ENCODE data around the gene COPS6.
A peak's percentile ranks its signal among the peaks of the same experiment; 100 is the strongest.

Gene COPS6

GRCh38 chr7:100080907-100081534, 7.7 kb upstream of the COPS6 start:
- no peak for DNase-seq (ENCODE audit: low read depth)

DNA sequence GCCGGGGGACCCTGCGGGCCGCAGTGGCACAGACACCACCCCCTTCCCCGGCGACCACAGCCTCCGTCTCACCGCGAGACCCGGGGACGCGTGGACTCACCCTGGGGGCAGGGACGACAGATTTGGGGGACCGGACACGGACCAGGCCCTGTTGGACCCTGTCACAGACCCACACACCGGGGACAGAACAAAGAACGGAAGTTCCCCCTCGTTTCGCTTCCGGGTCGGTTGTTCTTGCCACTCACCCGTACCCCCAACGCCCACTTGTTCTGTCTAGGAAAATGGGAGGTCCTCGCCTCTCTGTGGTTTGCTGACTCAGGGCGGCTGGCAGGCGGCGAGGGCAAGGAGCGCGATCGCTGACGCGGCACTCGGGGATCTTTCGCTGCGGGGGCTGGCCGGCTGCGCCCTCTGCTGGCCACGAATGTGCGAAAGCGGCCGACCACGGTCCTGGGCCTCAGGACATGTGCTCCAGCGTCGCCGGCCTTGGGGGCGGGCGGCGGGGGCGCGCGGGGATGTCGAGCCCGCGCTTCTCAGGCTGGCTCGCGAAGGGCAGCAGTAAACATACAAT, 7.2 kb upstream of the COPS6 start, which contains the start of gene ZNF3:
Gene ZNF3, minus strand, starts transcription at position 189 of the 568 bp plus-strand sequence. CDS start 4,366 bp downstream, outside the sequence.
- peak; percentile 92 for DNase-seq (ENCODE audit: low read depth)

- DNase-seq (ENCODE audit: low read depth) = no peak
Measured at GRCh38 chr7:100082978-100083377, 5.8 kb upstream of the COPS6 start.

- DNase-seq (ENCODE audit: low read depth) = no peak
Measured at GRCh38 chr7:100085515-100085914, 3.3 kb upstream of the COPS6 start.

DNA sequence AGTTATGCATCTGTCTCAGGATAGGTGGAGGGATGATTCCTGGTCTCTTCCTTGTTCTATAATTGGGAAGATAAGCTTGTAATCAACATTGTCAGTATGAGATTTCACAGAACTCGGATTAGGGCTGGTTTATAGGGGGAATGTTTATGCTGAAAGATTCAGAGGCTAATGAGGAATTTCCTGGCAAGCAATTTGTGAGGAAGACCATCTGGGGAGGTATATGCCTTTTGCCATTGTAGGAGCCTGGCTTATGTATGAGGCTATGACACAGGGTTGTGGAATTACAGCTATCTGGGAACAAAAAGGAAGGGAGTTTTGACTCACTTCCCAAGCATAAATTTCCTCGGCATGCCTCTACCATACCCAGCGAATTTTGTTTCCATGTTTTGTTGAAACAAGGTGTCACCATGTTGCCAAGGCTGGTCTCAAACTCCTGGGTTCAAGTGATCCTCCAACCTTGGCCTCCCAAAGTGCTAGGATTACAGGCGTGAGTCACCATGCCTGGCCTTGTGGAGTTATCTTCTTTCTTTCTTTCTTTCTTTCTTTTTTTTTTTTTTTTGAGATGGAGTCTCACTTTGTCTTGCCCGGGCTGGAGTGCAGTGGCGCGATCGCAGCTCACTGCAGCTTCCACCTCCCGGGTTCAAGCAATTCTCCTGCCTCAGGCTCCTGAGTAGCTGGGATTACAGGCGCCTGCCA, 1.6 kb upstream of the COPS6 start:
- peak; percentile 99 for DNase-seq (ENCODE audit: low read depth)

- DNase-seq (ENCODE audit: low read depth) = no peak
Measured at GRCh38 chr7:100088095-100088620, 611 bp upstream of the COPS6 start.

DNA sequence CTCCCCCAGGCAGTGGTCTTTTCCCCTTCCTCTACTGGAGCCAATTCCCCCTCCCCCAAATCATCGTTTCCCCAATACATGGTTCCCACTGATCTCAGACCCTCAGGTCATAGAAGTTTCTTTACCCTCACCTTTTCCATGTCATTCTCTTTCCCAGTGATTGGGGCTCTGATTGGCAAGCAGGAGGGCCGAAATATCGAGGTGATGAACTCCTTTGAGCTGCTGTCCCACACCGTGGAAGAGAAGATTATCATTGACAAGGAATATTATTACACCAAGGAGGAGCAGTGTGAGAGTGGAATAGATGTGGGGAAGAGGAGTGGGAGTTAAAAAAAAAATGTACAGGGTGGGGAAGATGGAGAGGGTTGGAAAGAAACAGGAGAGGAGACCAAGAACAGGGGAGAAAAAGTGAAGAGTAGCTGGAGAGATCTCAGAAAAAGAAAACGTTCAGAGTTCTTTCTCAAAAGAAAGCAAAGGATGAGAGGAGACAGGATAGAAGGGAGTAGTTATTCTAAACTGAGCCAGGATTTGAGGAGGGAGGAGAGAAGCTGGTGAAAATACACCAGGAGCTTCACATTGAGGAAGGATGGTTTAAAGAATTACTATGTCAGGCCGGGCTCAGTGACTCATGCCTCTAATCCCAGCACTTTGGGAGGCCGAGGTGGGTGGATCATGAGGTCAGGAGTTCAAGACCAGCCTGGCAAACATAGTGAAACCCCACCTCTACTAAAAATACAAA, 858 bp downstream of the COPS6 start:
- DNase-seq (ENCODE audit: low read depth) = no peak

- no peak for DNase-seq (ENCODE audit: low read depth)
Measured at GRCh38 chr7:100090527-100091410, 2.0 kb downstream of the COPS6 start.

- no peak for DNase-seq (ENCODE audit: low read depth)
Measured at GRCh38 chr7:100091411-100092181, 2.8 kb downstream of the COPS6 start.

- no peak for DNase-seq (ENCODE audit: low read depth)
Measured at GRCh38 chr7:100093054-100093453, 4.3 kb downstream of the COPS6 start.

- no peak for DNase-seq (ENCODE audit: low read depth)
Measured at GRCh38 chr7:100093498-100093897, 4.7 kb downstream of the COPS6 start.

- DNase-seq (ENCODE audit: low read depth) = no peak
Measured at GRCh38 chr7:100093925-100094486, 5.2 kb downstream of the COPS6 start.

DNA sequence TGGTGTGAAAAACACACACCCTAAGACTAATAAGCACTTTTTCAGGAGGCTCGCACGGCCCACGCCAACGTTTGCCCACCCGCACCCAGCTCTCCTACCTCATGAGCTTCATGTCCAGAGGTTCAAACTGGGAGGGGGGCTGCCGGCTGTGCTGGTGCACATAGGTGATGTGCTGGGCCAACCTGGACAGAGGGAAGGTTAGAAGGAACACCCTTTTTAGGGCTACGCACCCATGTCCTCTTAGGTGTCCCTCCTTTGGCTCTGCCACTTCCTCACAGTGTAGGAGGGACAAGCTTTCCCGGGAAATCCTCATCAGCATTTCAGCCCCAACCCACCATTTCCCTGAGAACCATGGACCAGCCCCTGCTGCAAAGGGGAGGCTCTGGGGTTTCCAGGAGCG, 6.5 kb downstream of the COPS6 start:
- no peak for DNase-seq (ENCODE audit: low read depth)

DNA sequence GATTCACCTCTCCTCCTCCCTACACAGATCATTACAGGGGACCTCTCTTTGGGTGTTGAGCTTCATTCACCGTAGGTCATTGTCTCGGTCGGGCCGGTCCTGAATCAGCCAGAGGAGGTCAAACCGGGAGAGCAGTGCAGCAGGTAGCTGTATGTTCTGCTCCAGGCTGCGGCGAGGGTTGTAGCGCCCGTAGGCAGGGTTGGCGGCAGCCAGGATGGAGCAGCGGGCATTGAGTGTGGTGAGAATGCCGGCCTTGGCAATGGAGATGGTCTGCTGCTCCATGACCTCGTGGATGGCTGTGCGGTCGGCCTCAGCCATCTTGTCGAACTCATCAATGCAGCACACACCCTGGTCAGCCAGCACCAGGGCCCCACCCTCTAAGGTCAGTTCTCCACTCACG, 6.9 kb downstream of the COPS6 start:
- no peak for DNase-seq (ENCODE audit: low read depth)

GRCh38 chr7:100098913-100099312, 10.1 kb downstream of the COPS6 start:
- DNase-seq (ENCODE audit: low read depth) = no peak

DNA sequence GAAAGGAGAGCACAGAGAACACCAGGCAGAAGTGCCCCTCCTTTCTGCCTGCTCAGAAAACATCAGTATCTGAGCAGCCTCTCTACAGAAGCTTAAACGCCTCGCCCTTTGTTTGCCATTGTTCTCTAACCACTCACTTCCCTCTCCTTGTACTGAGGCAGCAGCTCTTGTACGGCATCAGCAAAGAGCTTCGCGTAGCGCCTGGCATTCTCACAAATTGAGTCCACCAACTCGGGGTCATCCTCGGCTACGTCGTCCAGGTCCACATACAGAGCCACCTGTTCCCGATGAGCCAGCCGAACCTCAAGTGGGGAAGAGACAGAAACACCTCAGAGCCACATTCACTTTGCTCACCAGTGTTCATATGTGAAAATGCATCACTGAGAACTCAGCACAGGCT, 10.7 kb downstream of the COPS6 start:
- no peak for DNase-seq (ENCODE audit: low read depth)

GRCh38 chr7:100100420-100101015, 11.7 kb downstream of the COPS6 start:
- peak; percentile 91 for DNase-seq (ENCODE audit: low read depth)

DNA sequence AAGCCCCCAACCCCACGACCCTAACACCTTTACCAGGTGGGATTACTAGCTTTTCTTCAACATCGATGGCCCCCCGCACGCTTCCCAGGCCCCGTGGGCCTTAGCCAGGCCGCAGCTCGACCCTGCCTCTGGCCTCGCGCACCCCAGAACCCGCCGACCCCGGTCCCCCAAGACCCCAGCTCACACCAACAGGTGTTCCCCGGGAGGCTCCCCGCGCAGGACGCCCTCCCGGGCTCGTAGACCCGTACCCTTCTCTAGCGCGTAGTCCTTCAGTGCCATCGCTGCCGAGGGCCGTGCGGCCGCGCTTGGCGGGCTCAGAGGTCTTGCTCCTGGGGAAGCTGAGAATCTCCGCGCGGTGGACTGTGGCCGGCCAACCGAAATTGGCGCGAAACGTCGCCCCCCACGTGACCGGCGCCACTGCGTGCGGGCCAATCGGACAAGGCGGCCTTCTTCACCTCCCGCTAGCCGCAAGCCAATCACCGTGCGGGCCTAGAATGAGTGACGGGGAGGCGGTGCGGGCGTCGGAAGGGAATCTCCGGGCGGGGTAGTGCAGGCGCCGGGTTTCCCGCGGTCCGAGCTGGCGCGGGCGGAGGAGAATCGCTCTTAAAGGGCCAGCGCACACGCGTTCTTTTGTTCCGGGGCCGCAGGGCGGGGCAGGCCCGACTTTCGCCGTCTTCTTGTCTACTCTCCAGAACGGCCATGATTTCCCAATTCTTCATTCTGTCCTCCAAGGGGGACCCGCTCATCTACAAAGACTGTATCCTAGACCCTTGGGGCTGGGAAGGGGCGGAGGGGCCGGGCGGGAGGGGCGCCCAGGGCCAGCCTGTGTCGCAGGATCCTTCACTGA, 12.5 kb downstream of the COPS6 start, which contains the start of the genes AP4M1 and MCM7:
Gene AP4M1, plus strand, starts transcription at position 628 of the 847 bp plus-strand sequence. Its CDS starts 72 bp downstream, at position 700.
Gene MCM7, minus strand, starts transcription at position 382 of the 847 bp plus-strand sequence. Its CDS starts 103 bp downstream, at position 279.
- peak; percentile 89 for DNase-seq (ENCODE audit: low read depth)
